ENCODE results near the gene NHSL2. TPM values are rescaled to one million over a fixed set of nuclear protein-coding genes. Genes with fewer than 3 reads are reported as not detected.

The NHSL2 gene
- total and polyA plus RNA-seq, 2 experiments from 2014 or later = 4.7 to 9.5 TPM

DNA sequence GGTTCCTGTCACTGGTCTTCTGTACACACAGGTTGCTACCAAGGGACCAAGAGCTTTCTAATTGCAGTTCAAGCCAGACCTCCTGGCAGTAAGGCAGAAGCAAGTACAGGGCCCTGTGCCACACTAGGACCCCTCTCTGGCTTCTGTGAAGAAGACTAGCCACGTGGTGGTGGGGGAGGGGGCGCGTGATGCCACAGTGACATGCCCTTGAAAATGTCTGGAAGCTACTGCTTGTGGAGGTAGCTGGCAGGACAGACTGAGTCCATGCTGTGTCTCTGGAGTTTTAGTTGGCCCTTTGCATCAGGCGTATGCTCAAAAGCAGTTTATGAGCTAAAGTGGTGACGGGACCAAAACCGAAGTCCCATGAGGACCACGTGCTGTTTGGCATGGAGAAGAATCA lies 170.2 kb downstream of the NHSL2 start (continued):
- TF ChIP-seq EZH2phosphoT487 (IDR thresholded peaks at IDR 0.05; ENCODE audit: unreplicated experiment) (no peak), CREB1 (CRISPR knock-in tag; IDR thresholded peaks at IDR 0.05; ENCODE audit: low read depth) (no peak), NANOG (IDR thresholded peaks at IDR 0.05; ENCODE audit: borderline replicate concordance) (no peak)

- H3K36me3 ChIP-seq (ENCODE audit: insufficient read depth) = no peaks in the 10 kb centered on the region
- H3F3A ChIP-seq (replicated peaks; ENCODE audit: low read depth) = no peaks in the 10 kb centered on the region
- no peak overlapping the region for H3K4me3 Mint-ChIP-seq
- no peak overlapping the region for H3K27ac Mint-ChIP-seq
- ATAC-seq (no peak), DNase-seq (ENCODE audit: low spot score) (no peak)
- no peaks in the 10 kb centered on the region for H3K9me3 Mint-ChIP-seq
- no peaks in the 10 kb centered on the region for H3K4me1 ChIP-seq (ENCODE audit: insufficient read depth)
- H4K20me1 ChIP-seq (replicated peaks; ENCODE audit: insufficient read depth) = no peaks in the 10 kb centered on the region
- H3K4me3 ChIP-seq = no peak overlapping the region
- no peak for TF ChIP-seq POLR2AphosphoS5 (IDR thresholded peaks at IDR 0.05; ENCODE audit: low read depth)
- H3K4me2 ChIP-seq = no peak overlapping the region
- H3K9me2 ChIP-seq (ENCODE audit: insufficient read depth) = no peaks in the 10 kb centered on the region
- H3K27me3 ChIP-seq (ENCODE audit: insufficient read depth) = no peaks in the 10 kb centered on the region
- peaks cover 5% of the 10 kb centered on the region for H3K27me3 Mint-ChIP-seq (ENCODE audit: insufficient read depth, low read depth, poor library complexity)
- H2AFZ ChIP-seq = no peak overlapping the region
- H3K36me3 Mint-ChIP-seq (ENCODE audit: low read depth) = no peaks in the 10 kb centered on the region
- H3K27ac ChIP-seq (ENCODE audit: low read depth) = no peak overlapping the region
- H3K79me2 ChIP-seq (replicated peaks; ENCODE audit: insufficient read depth) = no peaks in the 10 kb centered on the region
- peaks cover 27% of the 10 kb centered on the region for H3K4me1 Mint-ChIP-seq
These were observed 171.1 kb downstream of the NHSL2 start for GRCh38 chrX:72081605-72082320.

DNA sequence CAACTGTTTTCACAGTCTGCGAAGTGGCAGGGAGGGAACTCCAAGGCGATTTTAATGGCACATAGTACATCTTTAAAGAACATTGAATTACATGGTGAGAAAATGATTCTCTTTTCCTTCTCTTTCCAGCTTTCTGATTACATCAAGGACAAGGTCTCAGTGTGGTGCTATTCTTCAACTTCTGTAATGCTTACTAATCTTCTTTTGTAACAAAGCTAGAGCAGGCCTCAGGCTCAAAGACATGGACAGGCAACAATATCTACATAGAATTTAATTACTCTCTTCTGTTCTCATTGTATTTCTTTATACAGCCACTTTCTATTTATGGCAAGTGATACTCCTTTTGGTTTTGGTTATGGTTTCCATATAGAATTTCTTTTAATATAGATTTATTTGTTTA lies 172.6 kb downstream of the NHSL2 start:
- Histone ChIP-seq H3K36me3 (ENCODE audit: insufficient read depth) (no peaks in the 10 kb centered on the region), H3K9me2 (ENCODE audit: insufficient read depth) (no peaks in the 10 kb centered on the region), H3K4me3 (no peak overlapping the region), H2AFZ (no peak overlapping the region), H3F3A (replicated peaks; ENCODE audit: low read depth) (no peaks in the 10 kb centered on the region), H3K4me1 (ENCODE audit: insufficient read depth) (no peaks in the 10 kb centered on the region), H4K20me1 (replicated peaks; ENCODE audit: insufficient read depth) (no peaks in the 10 kb centered on the region), H3K27me3 (ENCODE audit: insufficient read depth) (no peaks in the 10 kb centered on the region), H3K27ac (ENCODE audit: low read depth) (no peak overlapping the region), H3K79me2 (replicated peaks; ENCODE audit: insufficient read depth) (no peaks in the 10 kb centered on the region), H3K4me2 (no peak overlapping the region)
- ATAC-seq (no peak), DNase-seq (ENCODE audit: low spot score) (no peak)
- Mint-ChIP-seq H3K27ac (no peak overlapping the region), H3K4me3 (no peak overlapping the region), H3K36me3 (ENCODE audit: low read depth) (no peaks in the 10 kb centered on the region), H3K9me3 (no peaks in the 10 kb centered on the region), H3K4me1 (peaks cover 21% of the 10 kb centered on the region), H3K27me3 (ENCODE audit: insufficient read depth, low read depth, poor library complexity) (peaks cover 4% of the 10 kb centered on the region)
- TF ChIP-seq ZNF114 (CRISPR knock-in tag; IDR thresholded peaks at IDR 0.05) (no peak), EZH2 (IDR thresholded peaks at IDR 0.05; ENCODE audit: low read depth, unreplicated experiment) (no peak), ZNF331 (CRISPR knock-in tag; IDR thresholded peaks at IDR 0.05; ENCODE audit: low read depth) (no peak), NANOG (IDR thresholded peaks at IDR 0.05; ENCODE audit: borderline replicate concordance) (no peak), ETS1 (IDR thresholded peaks at IDR 0.05) (no peak), CTCF (conservative IDR thresholded peaks at IDR 0.05; ENCODE audit: low read depth in 2 of 2) (no peak), EZH2phosphoT487 (IDR thresholded peaks at IDR 0.05; ENCODE audit: unreplicated experiment) (no peak), STAT1 (IDR thresholded peaks at IDR 0.05; ENCODE audit: unreplicated experiment) (no peak), JUNB (IDR thresholded peaks at IDR 0.05; ENCODE audit: unreplicated experiment) (no peak), ZNF462 (CRISPR knock-in tag; IDR thresholded peaks at IDR 0.05) (no peak)

Data from GM23338 (cell line).